ENCODE data around the gene CHN1. TPM values are rescaled to one million over a fixed set of nuclear protein-coding genes. Genes with fewer than 3 reads are reported as not detected.

The CHN1 gene
- total and polyA plus RNA-seq, 7 donors = 2.1 to 15.6 (median 11.4) TPM

DNA sequence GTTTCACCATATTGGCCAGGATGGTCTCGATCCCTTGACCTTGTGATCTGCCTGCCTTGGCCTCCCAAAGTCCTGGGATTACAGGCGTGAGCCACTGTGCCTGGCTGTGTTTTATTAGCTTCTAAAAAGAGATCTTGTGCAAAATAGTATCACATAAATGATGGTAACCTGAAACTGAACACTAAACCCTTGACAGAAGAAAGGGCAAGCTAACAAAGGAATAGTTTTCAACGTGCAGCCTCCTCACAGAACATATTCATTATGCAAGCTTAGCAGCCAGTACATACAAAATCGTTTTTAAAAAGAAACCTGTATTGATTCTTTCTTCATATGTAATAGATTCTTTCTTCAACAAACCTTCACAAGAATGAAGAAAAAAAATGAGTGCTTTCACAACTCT lies 20.6 kb downstream of the CHN1 start:
- DNase-seq = no peak
- H3K9me3 ChIP-seq = no peaks in the 10 kb centered on the region
- no peak overlapping the region for H3K27ac ChIP-seq
- no peaks in the 10 kb centered on the region for H3K4me1 ChIP-seq
- TF ChIP-seq, protein P1, sequence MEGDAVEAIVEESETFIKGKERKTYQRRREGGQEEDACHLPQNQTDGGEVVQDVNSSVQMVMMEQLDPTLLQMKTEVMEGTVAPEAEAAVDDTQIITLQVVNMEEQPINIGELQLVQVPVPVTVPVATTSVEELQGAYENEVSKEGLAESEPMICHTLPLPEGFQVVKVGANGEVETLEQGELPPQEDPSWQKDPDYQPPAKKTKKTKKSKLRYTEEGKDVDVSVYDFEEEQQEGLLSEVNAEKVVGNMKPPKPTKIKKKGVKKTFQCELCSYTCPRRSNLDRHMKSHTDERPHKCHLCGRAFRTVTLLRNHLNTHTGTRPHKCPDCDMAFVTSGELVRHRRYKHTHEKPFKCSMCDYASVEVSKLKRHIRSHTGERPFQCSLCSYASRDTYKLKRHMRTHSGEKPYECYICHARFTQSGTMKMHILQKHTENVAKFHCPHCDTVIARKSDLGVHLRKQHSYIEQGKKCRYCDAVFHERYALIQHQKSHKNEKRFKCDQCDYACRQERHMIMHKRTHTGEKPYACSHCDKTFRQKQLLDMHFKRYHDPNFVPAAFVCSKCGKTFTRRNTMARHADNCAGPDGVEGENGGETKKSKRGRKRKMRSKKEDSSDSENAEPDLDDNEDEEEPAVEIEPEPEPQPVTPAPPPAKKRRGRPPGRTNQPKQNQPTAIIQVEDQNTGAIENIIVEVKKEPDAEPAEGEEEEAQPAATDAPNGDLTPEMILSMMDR (IDR thresholded peaks at IDR 0.05) = no peak
- no peak for TF ChIP-seq POLR2AphosphoS5 (IDR thresholded peaks at IDR 0.05)
- no peak for TF ChIP-seq EP300 (IDR thresholded peaks at IDR 0.05)
- TF ChIP-seq POLR2A (IDR thresholded peaks at IDR 0.05) = no peak
- no peaks in the 10 kb centered on the region for H3K36me3 ChIP-seq
- no peak overlapping the region for H3K4me3 ChIP-seq
- 79 to 81% methylated on average over 4 of the region's 4 CpGs for WGBS, 2 donors
- intact Hi-C loops (cut with DNase I) = no loop called here
- no peaks in the 10 kb centered on the region for H3K27me3 ChIP-seq

DNA sequence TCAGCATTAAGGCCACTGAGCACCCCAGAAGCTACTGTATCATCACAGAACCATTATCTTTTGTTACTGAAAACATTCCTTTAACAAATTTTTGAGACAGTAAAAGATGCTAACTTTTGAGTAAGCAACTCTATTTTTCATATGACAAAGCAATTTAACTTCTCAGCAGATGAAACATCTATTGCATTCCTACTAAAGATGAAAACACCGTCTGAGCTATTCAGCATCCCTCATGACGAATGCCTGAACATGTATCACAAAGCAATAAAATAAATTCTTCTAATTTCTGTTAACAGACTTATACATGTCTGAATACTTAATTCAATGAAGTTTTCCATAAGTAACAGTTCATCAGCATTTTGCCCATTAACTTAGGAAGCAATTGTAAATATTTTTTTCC lies 23.9 kb downstream of the CHN1 start:
- intact Hi-C loops (cut with DNase I) = no loop called here
- Histone ChIP-seq H3K36me3 (no peaks in the 10 kb centered on the region), H3K9me3 (no peaks in the 10 kb centered on the region), H3K27me3 (no peaks in the 10 kb centered on the region), H3K4me3 (no peak overlapping the region), H3K27ac (no peak overlapping the region), H3K4me1 (no peaks in the 10 kb centered on the region)
- WGBS, 2 donors = 87 to 88% methylated on average over 2 of the region's 2 CpGs
- TF ChIP-seq, protein P1 (IDR thresholded peaks at IDR 0.05) = no peak
- TF ChIP-seq POLR2AphosphoS5 (IDR thresholded peaks at IDR 0.05) = no peak
- no peak for TF ChIP-seq POLR2A (IDR thresholded peaks at IDR 0.05)
- TF ChIP-seq EP300 (IDR thresholded peaks at IDR 0.05) = no peak
- DNase-seq = no peak

DNA sequence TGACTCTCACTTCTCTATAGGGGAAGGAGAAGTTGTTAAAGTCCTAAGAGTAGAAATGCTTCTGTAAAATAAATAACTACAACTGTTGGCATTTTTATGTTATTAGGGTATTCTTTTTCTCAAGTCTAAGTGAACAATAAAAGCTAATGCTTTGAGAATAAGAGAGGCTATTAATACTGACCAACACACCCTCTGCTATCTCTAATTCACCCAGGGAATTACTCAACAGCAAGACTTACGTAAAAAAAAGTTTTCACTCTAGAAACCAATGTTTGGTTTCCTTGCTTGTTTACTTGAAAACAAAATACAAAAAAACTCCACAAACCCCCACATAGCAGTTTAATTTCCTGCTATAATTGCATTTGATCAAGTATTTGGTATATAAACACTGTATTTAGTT lies 25.2 kb downstream of the CHN1 start:
- H3K27ac ChIP-seq = no peak overlapping the region

DNA sequence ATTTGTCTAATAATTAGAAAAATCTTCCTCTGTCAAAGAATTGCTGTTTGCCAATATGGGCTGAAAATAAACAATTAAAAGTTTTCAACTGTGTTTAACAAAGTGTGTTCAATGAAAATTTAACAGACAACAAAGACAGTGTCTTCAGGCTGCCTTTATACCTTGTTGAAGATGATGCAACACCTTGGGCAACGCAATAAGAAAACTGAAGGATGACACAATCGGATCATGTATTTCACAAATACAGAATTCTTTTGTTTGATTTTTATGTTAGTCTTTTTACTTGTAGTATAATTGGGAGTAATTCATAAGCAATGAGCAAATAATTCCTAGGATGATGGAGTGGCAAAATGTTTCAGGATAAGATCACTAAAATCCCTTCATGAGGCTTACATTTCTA lies 27.8 kb downstream of the CHN1 start:
- Histone ChIP-seq H3K27me3 (no peaks in the 10 kb centered on the region), H3K36me3 (no peaks in the 10 kb centered on the region), H3K9me3 (no peaks in the 10 kb centered on the region), H3K4me3 (no peak overlapping the region), H3K27ac (no peak overlapping the region), H3K4me1 (peaks cover 0 to 10% (median 5%) of the 10 kb centered on the region in 4 donors)
- 91% methylated on average over 2 of the region's 2 CpGs for WGBS, 2 donors
- no peak for DNase-seq
- TF ChIP-seq EP300 (IDR thresholded peaks at IDR 0.05) = no peak
- no peak for TF ChIP-seq POLR2A (IDR thresholded peaks at IDR 0.05)
- no peak for TF ChIP-seq POLR2AphosphoS5 (IDR thresholded peaks at IDR 0.05)
- TF ChIP-seq, protein P1 (IDR thresholded peaks at IDR 0.05) = no peak
- intact Hi-C loops (cut with DNase I) = no loop called here

More for the DNA sequence above, 25.2 kb downstream of the CHN1 start:
- no peak for DNase-seq
- Histone ChIP-seq H3K4me1 (no peaks in the 10 kb centered on the region), H3K4me3 (no peak overlapping the region), H3K9me3 (no peaks in the 10 kb centered on the region), H3K36me3 (no peaks in the 10 kb centered on the region), H3K27me3 (no peaks in the 10 kb centered on the region)
- intact Hi-C loops (cut with DNase I) = no loop called here
- TF ChIP-seq EP300 (IDR thresholded peaks at IDR 0.05) (no peak), POLR2AphosphoS5 (IDR thresholded peaks at IDR 0.05) (no peak), POLR2A (IDR thresholded peaks at IDR 0.05) (no peak)
- TF ChIP-seq, protein P1 (IDR thresholded peaks at IDR 0.05) = no peak
- WGBS, 2 donors = 83 to 88% methylated on average over 1 of the region's 1 CpG

DNA sequence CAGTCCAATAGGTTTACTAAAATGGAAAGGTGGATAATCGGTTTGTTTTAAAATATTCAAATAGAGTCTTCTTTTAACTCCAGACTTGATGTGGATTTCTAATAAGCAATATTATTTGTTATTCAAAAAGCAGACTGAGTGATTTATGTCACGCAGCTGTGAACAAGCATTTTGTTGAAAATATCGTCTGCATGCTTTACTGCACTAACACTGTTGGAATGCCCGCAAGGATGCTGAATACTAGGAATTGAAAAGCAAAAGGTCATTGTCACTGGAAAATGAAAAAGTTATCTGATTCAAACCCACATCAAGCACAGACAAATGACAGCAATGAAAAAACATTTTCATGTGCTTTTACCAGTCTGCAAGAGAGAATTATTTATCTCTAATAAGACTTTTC lies 31.1 kb downstream of the CHN1 start:
- Histone ChIP-seq H3K4me3 (no peak overlapping the region), H3K27me3 (no peaks in the 10 kb centered on the region), H3K9me3 (no peaks in the 10 kb centered on the region), H3K27ac (no peak overlapping the region), H3K4me1 (peaks cover 0 to 20% (median 14%) of the 10 kb centered on the region in 4 donors), H3K36me3 (no peaks in the 10 kb centered on the region)
- TF ChIP-seq POLR2AphosphoS5 (IDR thresholded peaks at IDR 0.05) (no peak), EP300 (IDR thresholded peaks at IDR 0.05) (no peak), POLR2A (IDR thresholded peaks at IDR 0.05) (no peak)
- TF ChIP-seq, protein P1 (IDR thresholded peaks at IDR 0.05) = no peak
- DNase-seq = no peak
- WGBS, 2 donors = 88 to 92% methylated on average over 4 of the region's 4 CpGs
- intact Hi-C loops (cut with DNase I) = no loop called here

Data from sigmoid colon (tissue), 7 donors.